Heart left ventricle (tissue), 16 donors: ENCODE measurements around the gene CFH. TPM values are rescaled to one million over a fixed set of nuclear protein-coding genes. Genes with fewer than 3 reads are reported as not detected.
"Not testable (repeated sequence)": the region's sequence is repeated elsewhere in the genome, so short reads cannot be mapped to it uniquely, and the experiment has no call there.

Experiments
- ATAC-seq, 4 donors: fragments of 200-7000 bp; cut with Tn5 transposase; one replicate each; pipeline ENCODE4 v1.9.1; 2020 to 2022; ENCODE audit warnings: moderate library complexity in 4 of 4, mild to moderate bottlenecking in 3 of 4, moderate number of reproducible peaks in 1 of 4
- DNase-seq, 5 donors: peaks; one replicate each; pipeline ENCODE4 v3.0.0-alpha.2; 2020
- H3K27ac ChIP-seq, 12 donors: fragments of 200-600 bp; sonication (generic) in 4 of 12; one replicate each; pipeline versions ENCODE4 v1.5.0 to v1.8.0; 2016 to 2022; ENCODE audit warnings: mild to moderate bottlenecking in 2 of 12
- H3K27me3 ChIP-seq, 9 donors: fragments of 200-600 bp; sonication (generic) in 2 of 9; one replicate each; pipeline versions ENCODE4 v1.5.1 to v1.8.0; 2016 to 2022; ENCODE audit warnings: mild to moderate bottlenecking in 3 of 9
- H3K36me3 ChIP-seq, 9 donors: fragments of 200-600 bp; sonication (generic) in 2 of 9; one replicate each; pipeline versions ENCODE4 v1.5.0 to v1.8.0; 2018 to 2022; ENCODE audit warnings: mild to moderate bottlenecking in 2 of 9
- H3K4me1 ChIP-seq, 12 donors: fragments of 200-600 bp; sonication (generic) in 4 of 12; one replicate each; pipeline versions ENCODE4 v1.5.0 to v1.8.0; 2016 to 2022; ENCODE audit warnings: mild to moderate bottlenecking in 3 of 12
- H3K4me3 ChIP-seq, 12 donors: fragments of 200-600 bp; sonication (generic) in 4 of 12; one replicate each; pipeline versions ENCODE4 v1.5.0 to v1.8.0; 2017 to 2022; ENCODE audit warnings: mild to moderate bottlenecking in 9 of 12, moderate library complexity in 4 of 12
- H3K9me3 ChIP-seq, 12 donors: fragments of 200-600 bp; sonication (generic) in 4 of 12; one replicate each; pipeline versions ENCODE4 v1.5.0 to v1.8.0; 2016 to 2022; ENCODE audit warnings: mild to moderate bottlenecking in 1 of 12
- CTCF ChIP-seq, 12 donors: fragments of 200-600 bp; sonication (generic) in 4 of 12; IDR thresholded peaks; one replicate each; pipeline versions ENCODE4 v1.5.0 to v1.8.0; 2018 to 2022; ENCODE audit warnings: antibody characterized with exemption in 12 of 12, mild to moderate bottlenecking in 5 of 12
- POLR2A ChIP-seq, 2 donors: fragments of 450-650 bp; IDR thresholded peaks; one replicate each; pipeline ENCODE4 v1.6.1; 2017; ENCODE audit warnings: antibody characterized with exemption in 2 of 2, mild to moderate bottlenecking in 2 of 2, moderate library complexity in 2 of 2
- WGBS, 4 donors: extraction: QIAGEN DNeasy Blood & Tissue Kit in 2 of 4; methylation state at CpG; one replicate each; pipeline versions ENCODE4 v1.1.5 to v1.1.7; 2013 to 2018; 5-methylcytosine and 5-hydroxymethylcytosine counted together
- intact Hi-C, 10 donors: fragments of 100-400 bp; cut with DNase I; formaldehyde crosslinking; loops; one replicate each; pipeline versions ENCODE4 v1.11.1 to v1.14.2; 2022
- polyA plus RNA-seq, 2 donors: library from polyadenylated mRNA; stranded (reverse); fragments of 200-250 nt; gene quantifications; one replicate each; pipeline ENCODE4 v1.2.3, GENCODE V29; 2013
- total RNA-seq, 9 donors: library from RNA; depleted of rRNA in 2 of 9; stranded (reverse); fragments of >200 nt in 2 of 9; fragmentation: NEBNext Ultra II Directional in 3 of 9; extraction: Animal tissue kit (Norgen Biotek cat#: 25700) in 3 of 9; gene quantifications; one replicate each; pipeline versions ENCODE4 v1.1.0 to v1.2.4, GENCODE V29; 2016 to 2023
- donor health status: ischemic (EF 13 %, LVEDD 7.1; RV severe dilation, severe dysfunction).
- donor health status: healthy with polysubstance abuse.
- donor health status: DM: no; HTN: yes; CAD: no.
- donor health status: DM: no; HTN: no; CAD: no.
- donor health status: ischemic (EF 25% LVEDD 6.9; RV normal size, moderate dysfunction).
- donor health status: ischemic (EF 25% LVEDD 5.7; RV mildly dilated, moderate dysfunction).
- donor health status: healthy.
- donor health status: DM: yes; HTN: yes; CAD: no.
- donor health status: ischemic (EF 35%, LVEDD 5.7; RV mildly dilated, moderate dysfunction).
- donor health status: nonischemic (EF 11% LVEDD 7.7; RV severe dilation, severe dysfunction).
- donor health status: DM: yes; HTN: yes; CAD: no.
- donor health status: PGD.
- donor health status: ischemic (EF 29% LVEDD 5.4; RV normal size, mild dysfunction).
- donor health status: nonischemic (EF 23%, LVEDD 6.1; RV moderate dilation, normal function).

CFH gene
- total and polyA plus RNA-seq, 11 donors: 7.2 to 141 (median 25.6) TPM

GRCh38 chr1:196774175-196774574 lies 122.3 kb downstream of the CFH start:
- WGBS, 4 donors: 44 to 54% (median 50%) methylated on average over 2 of the region's 2 CpGs
- Histone ChIP-seq H3K4me1 (no peaks in the 10 kb centered on the region), H3K4me3 (no peak overlapping the region), H3K9me3 (no peaks in the 10 kb centered on the region), H3K27ac (no peak overlapping the region), H3K36me3 (no peaks in the 10 kb centered on the region), H3K27me3 (no peaks in the 10 kb centered on the region)
- ATAC-seq (no peak), DNase-seq (no peak)
- intact Hi-C loops: no loop called here
- no peak for TF ChIP-seq CTCF (IDR thresholded peaks at IDR 0.05)
- TF ChIP-seq POLR2A (IDR thresholded peaks at IDR 0.05): no peak

- no peak for DNase-seq
- H3K9me3 ChIP-seq: no peaks in the 10 kb centered on the region
- H3K36me3 ChIP-seq: no peaks in the 10 kb centered on the region
- no peak for TF ChIP-seq POLR2A (IDR thresholded peaks at IDR 0.05)
- no peak for TF ChIP-seq CTCF (IDR thresholded peaks at IDR 0.05)
- no peak for ATAC-seq
- H3K4me3 ChIP-seq: no peak within 1 kb of the TSS
- H3K27me3 ChIP-seq: no peaks in the 10 kb centered on the region
- H3K4me1 ChIP-seq: no peaks in the 10 kb centered on the region
- intact Hi-C loops: no loop called here
- H3K27ac ChIP-seq: no peak within 1 kb of the TSS
Measured at GRCh38 chr1:196774603-196775002, 122.8 kb downstream of the CFH start, which contains the start of gene CFHR3. TSS of gene CFHR3 (plus strand) at chr1:196774840. CDS start at chr1:196774887, 47 bp downstream.

DNA sequence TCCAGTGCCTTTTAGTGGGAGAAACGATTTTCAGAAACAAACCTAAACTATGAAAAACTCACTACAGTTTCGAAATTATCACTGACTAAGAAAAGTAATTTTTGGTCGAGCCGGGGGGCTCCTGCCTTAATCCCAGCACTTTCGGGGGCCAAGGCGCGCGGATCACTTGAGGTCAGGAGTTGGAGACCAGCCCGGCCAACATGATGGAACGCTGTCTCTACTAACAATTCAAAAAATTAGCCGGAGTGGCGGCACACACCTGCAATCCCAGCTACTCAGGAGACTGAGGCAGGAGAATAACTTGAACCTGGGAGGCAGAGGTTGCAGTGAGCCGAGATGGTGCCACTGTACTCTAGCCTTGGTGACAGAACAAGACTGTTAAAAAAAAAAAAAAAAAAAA lies 125.8 kb downstream of the CFH start:
- Histone ChIP-seq H3K27ac (no peak overlapping the region), H3K4me1 (no peaks in the 10 kb centered on the region), H3K9me3 (no peaks in the 10 kb centered on the region), H3K36me3 (no peaks in the 10 kb centered on the region), H3K27me3 (no peaks in the 10 kb centered on the region), H3K4me3 (no peak overlapping the region)
- TF ChIP-seq POLR2A (IDR thresholded peaks at IDR 0.05) (no peak), CTCF (IDR thresholded peaks at IDR 0.05) (no peak)
- no peak for DNase-seq
- ATAC-seq: no peak
- WGBS, 4 donors: 82 to 91% (median 89%) methylated on average over 9 to 13 of the region's 13 CpGs
- intact Hi-C loops: no loop called here

DNA sequence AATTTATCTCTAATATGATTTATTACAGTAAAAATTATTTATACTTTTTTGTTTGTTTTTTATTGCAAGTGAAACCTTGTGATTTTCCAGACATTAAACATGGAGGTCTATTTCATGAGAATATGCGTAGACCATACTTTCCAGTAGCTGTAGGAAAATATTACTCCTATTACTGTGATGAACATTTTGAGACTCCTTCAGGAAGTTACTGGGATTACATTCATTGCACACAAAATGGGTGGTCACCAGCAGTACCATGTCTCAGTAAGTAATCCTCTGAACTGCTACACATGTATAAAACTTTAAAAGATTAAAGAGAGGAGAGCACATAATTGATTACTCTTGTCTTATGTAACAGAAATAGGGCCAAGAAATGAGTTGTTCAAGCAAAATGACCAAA lies 127.2 kb downstream of the CFH start:
- TF ChIP-seq CTCF (IDR thresholded peaks at IDR 0.05) (no peak), POLR2A (IDR thresholded peaks at IDR 0.05) (no peak)
- DNase-seq: no peak
- no peak for ATAC-seq
- intact Hi-C loops: no loop called here
- Histone ChIP-seq H3K27ac (no peak overlapping the region), H3K4me3 (no peak overlapping the region), H3K4me1 (no peaks in the 10 kb centered on the region), H3K27me3 (no peaks in the 10 kb centered on the region), H3K9me3 (no peaks in the 10 kb centered on the region), H3K36me3 (no peaks in the 10 kb centered on the region)
- 89 to 97% (median 90%) methylated on average over 1 of the region's 1 CpG for WGBS, 4 donors

- H3K4me3 ChIP-seq, H3K27ac ChIP-seq, ATAC-seq, DNase-seq, H3K36me3 ChIP-seq, H3K4me1 ChIP-seq, H3K9me3 ChIP-seq, H3K27me3 ChIP-seq: not testable (repeated sequence)
- intact Hi-C loops: loop anchor here in 1 of 10 donors (10.0 kb wide), 1 partner anchor 134 kb away; no protein-coding TSS in a partner anchor
- WGBS, 4 donors: 73 to 100% (median 84%) methylated on average over 1 of the region's 1 CpG; no CpG with 5 or more reads in 1 of the 4 donors
Measured at GRCh38 chr1:196791252-196791651, 139.4 kb downstream of the CFH start.

DNA sequence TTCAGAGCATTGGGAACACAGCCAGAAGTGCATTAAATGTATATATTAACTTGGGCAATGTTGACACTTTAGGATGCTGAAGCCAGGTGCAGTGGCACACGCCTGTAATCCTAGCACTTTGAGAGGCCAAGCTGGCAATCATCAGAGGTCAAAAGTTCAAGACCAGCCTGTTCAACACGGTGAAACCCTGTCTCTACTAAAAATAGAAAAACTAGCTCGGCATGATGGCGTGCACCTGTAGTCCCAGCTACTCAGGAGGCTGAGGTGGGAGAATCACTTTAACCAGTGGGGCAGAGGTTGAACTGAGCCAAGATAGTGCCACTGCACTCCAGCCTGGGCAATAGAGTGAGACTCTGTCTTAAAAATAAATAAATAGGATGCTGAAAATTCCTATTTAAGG lies 142.3 kb downstream of the CFH start:
- DNase-seq, H3K4me1 ChIP-seq, ATAC-seq, H3K9me3 ChIP-seq, H3K36me3 ChIP-seq, H3K4me3 ChIP-seq, H3K27me3 ChIP-seq, H3K27ac ChIP-seq: not testable (repeated sequence)
- intact Hi-C loops: loop anchor here in 1 of 10 donors (10.0 kb wide), 1 partner anchor 131 kb away; no protein-coding TSS in a partner anchor
- WGBS, 4 donors: 27 to 40% (median 34%) methylated on average over 4 of the region's 4 CpGs
